IMR-90 (cell line): ENCODE results near the gene C22orf39. TPM values are rescaled to one million over a fixed set of nuclear protein-coding genes. Genes with fewer than 3 reads are reported as not detected.

Experiments
- ATAC-seq: fragments of 200-7000 bp; cut with Tn5 transposase; 2 replicates; pipeline ENCODE4 v1.9.1; 2020; ENCODE audit warnings: low read depth, mild to moderate bottlenecking, moderate library complexity
- BruUV-seq: library from RNA; stranded (reverse); fragments of 400-500 nt; replicated peaks from 2 replicates; lab custom pipeline; 2021; lab: Mats Ljungman, UMichigan
- CTCF ChIA-PET: fragments of 300-600 bp; formaldehyde crosslinking; extraction: SDS; loops from one replicate; lab custom pipeline; 2021; ENCODE audit warnings: antibody characterized with exemption; lab: Yijun Ruan, JAX
- POLR2A ChIA-PET: fragments of 300-600 bp; sonication (Branson Sonifier 250); formaldehyde crosslinking; loops from one replicate; lab custom pipeline; 2022; ENCODE audit warnings: antibody characterized with exemption; ENCODE audit not compliant: unreplicated experiment; lab: Charles Lee
- DNase-seq: peaks from one replicate; pipeline ENCODE4 v3.0.0; 2013
- H2AFZ ChIP-seq: replicated peaks from 2 replicates; pipeline ENCODE3; 2013; ENCODE audit warnings: low read length, mild to moderate bottlenecking; ENCODE audit not compliant: poor library complexity
- H2AK5ac ChIP-seq: 2 replicates; pipeline ENCODE4 v1.6.1; 2013; ENCODE audit warnings: low read depth, low read length, inconsistent platforms
- H2AK9ac ChIP-seq: replicated peaks from 2 replicates; pipeline ENCODE3; 2013; ENCODE audit warnings: mild to moderate bottlenecking, low read depth, low read length, moderate library complexity; ENCODE audit not compliant: poor library complexity
- H2BK120ac ChIP-seq: 2 replicates; pipeline ENCODE4 v1.6.1; 2013; ENCODE audit warnings: low read depth, low read length, inconsistent platforms
- H2BK15ac ChIP-seq: 3 replicates; pipeline ENCODE4 v1.6.1; 2013; ENCODE audit warnings: low read depth, low read length, inconsistent platforms
- H2BK20ac ChIP-seq: 2 replicates; pipeline ENCODE4 v1.6.1; 2013; ENCODE audit warnings: low read depth, mild to moderate bottlenecking, inconsistent platforms, low read length, moderate library complexity
- H2BK5ac ChIP-seq: 2 replicates; pipeline ENCODE4 v1.6.1; 2013; ENCODE audit warnings: mild to moderate bottlenecking, low read depth, low read length, inconsistent platforms; ENCODE audit not compliant: poor library complexity, severe bottlenecking
- H3K14ac ChIP-seq: replicated peaks from 2 replicates; pipeline ENCODE4 v1.6.1; 2013; ENCODE audit warnings: low read depth, low read length, inconsistent platforms
- H3K18ac ChIP-seq: 2 replicates; pipeline ENCODE4 v1.6.1; 2013; ENCODE audit warnings: low read depth, low read length, control low read depth
- H3K23ac ChIP-seq: 2 replicates; pipeline ENCODE4 v1.6.1; 2013; ENCODE audit warnings: low read depth, low read length, inconsistent platforms
- H3K27ac ChIP-seq: 2 replicates; pipeline ENCODE4 v1.5.1; 2013; ENCODE audit warnings: mild to moderate bottlenecking, control low read depth, low read length; ENCODE audit not compliant: insufficient read depth
- H3K27me3 ChIP-seq: 2 replicates; pipeline ENCODE4 v1.6.1; 2013; ENCODE audit warnings: low read length; ENCODE audit not compliant: control insufficient read depth, insufficient read depth
- H3K36me3 ChIP-seq: 2 replicates; pipeline ENCODE4 v1.6.1; 2013; ENCODE audit warnings: low read length, mixed read lengths; ENCODE audit not compliant: control insufficient read depth, insufficient read depth
- H3K4ac ChIP-seq: 2 replicates; pipeline ENCODE4 v1.6.1; 2013; ENCODE audit warnings: low read depth, low read length, inconsistent platforms
- H3K4me1 ChIP-seq: 2 replicates; pipeline ENCODE4 v1.6.1; 2013; ENCODE audit warnings: low read length, mixed read lengths; ENCODE audit not compliant: control insufficient read depth, insufficient read depth
- H3K4me2 ChIP-seq: 2 replicates; pipeline ENCODE4 v1.6.1; 2013; ENCODE audit warnings: low read depth, mild to moderate bottlenecking, control low read depth, low read length, moderate library complexity
- H3K4me3 ChIP-seq: 2 replicates; pipeline ENCODE4 v1.5.1; 2013; ENCODE audit warnings: low read depth, mild to moderate bottlenecking, control low read depth, low read length, moderate library complexity; ENCODE audit not compliant: insufficient read depth
- H3K56ac ChIP-seq: 2 replicates; pipeline ENCODE4 v1.6.1; 2013; ENCODE audit warnings: low read length, inconsistent platforms; ENCODE audit not compliant: insufficient read depth; ENCODE audit errors: extremely low read depth
- H3K79me1 ChIP-seq, 2 experiments: 2 replicates each; pipeline ENCODE4 v1.6.1; 2013; ENCODE audit warnings: low read length in 2 of 2, inconsistent platforms in 1 of 2, low read depth in 1 of 2
- H3K9ac ChIP-seq: 2 replicates; pipeline ENCODE4 v1.6.1; 2013; ENCODE audit warnings: low read depth, low read length, control low read depth
- H3K9me1 ChIP-seq: 2 replicates; pipeline ENCODE4 v1.6.1; 2013; ENCODE audit warnings: low read length, inconsistent platforms; ENCODE audit not compliant: insufficient read depth
- H3K9me3 ChIP-seq: 2 replicates; pipeline ENCODE4 v1.6.1; 2013; ENCODE audit warnings: low read length; ENCODE audit not compliant: control insufficient read depth, insufficient read depth
- H4K20me1 ChIP-seq: 2 replicates; pipeline ENCODE4 v1.6.1; 2013; ENCODE audit warnings: low read length, inconsistent platforms; ENCODE audit not compliant: insufficient read depth
- H4K5ac ChIP-seq: 2 replicates; pipeline ENCODE4 v1.6.1; 2013; ENCODE audit warnings: mild to moderate bottlenecking, low read depth, low read length, control low read depth
- H4K8ac ChIP-seq, 2 experiments: 2 replicates each; pipeline ENCODE4 v1.6.1; 2013; ENCODE audit warnings: low read depth in 2 of 2, low read length in 2 of 2, control low read depth in 1 of 2, inconsistent platforms in 1 of 2
- H4K91ac ChIP-seq: 2 replicates; pipeline ENCODE4 v1.6.1; 2013; ENCODE audit warnings: low read depth, low read length, inconsistent platforms; ENCODE audit not compliant: insufficient read depth
- BHLHE40 ChIP-seq: fragments of 150-350 bp; IDR thresholded peaks from 2 replicates; pipeline ENCODE4 v1.6.1; 2016; ENCODE audit warnings: mild to moderate bottlenecking, low read depth, low read length
- CEBPB ChIP-seq: IDR thresholded peaks from 2 replicates; pipeline ENCODE4 v1.6.1; 2012; ENCODE audit warnings: low read depth, low read length, improper control_type of control experiment
- WGBS, 2 experiments: methylation state at CpG; one replicate each; pipeline versions ENCODE4 v1.1.5 to v1.1.7; 2013; ENCODE audit warnings: missing lambda C conversion rate in 2 of 2; ENCODE audit not compliant: insufficient read length in 1 of 2; ENCODE audit errors: extremely low coverage in 2 of 2; 5-methylcytosine and 5-hydroxymethylcytosine counted together
- dilution Hi-C: fragments of 300-500 bp; cut with HindIII; formaldehyde crosslinking; loops from one replicate; pipeline ENCODE4 v1.14.3; 2018; ENCODE audit warnings: low sequenced_read_pairs; ENCODE audit not compliant: unreplicated experiment
- in situ Hi-C: fragments of 300-500 bp; cut with MboI; formaldehyde crosslinking; loops from 3 replicates; pipeline ENCODE4 v1.14.3; 2019; ENCODE audit warnings: low sequenced_read_pairs, inconsistent platforms, mixed read lengths
- intact Hi-C: fragments of 100-400 bp; cut with micrococcal nuclease; formaldehyde crosslinking; loops from 2 replicates; pipeline ENCODE4 v1.10.0; 2022
- polyA plus RNA-seq, 3 experiments: library from polyadenylated mRNA; depleted of rRNA; stranded (reverse); fragments of >200 nt; gene quantifications; 2 replicates each; pipeline ENCODE4 v1.2.3, GENCODE V29; 2012; ENCODE audit warnings: low replicate concordance in 1 of 3
- total RNA-seq: library from RNA; depleted of rRNA; stranded (reverse); fragments of >200 nt; gene quantifications from 2 replicates; pipeline ENCODE4 v1.2.3, GENCODE V29; 2012
- TF ChIP-seq, protein P1 (sequence below): conservative IDR thresholded peaks from 2 replicates; pipeline ENCODE4 v1.5.1; 2012; ENCODE audit warnings: mild to moderate bottlenecking, low read depth, low read length, improper control_type of control experiment

The C22orf39 gene
- total and polyA plus RNA-seq, 2 of the 4 experiments (the other 2 are of a cell fraction) = 8.2 to 8.9 TPM

DNA sequence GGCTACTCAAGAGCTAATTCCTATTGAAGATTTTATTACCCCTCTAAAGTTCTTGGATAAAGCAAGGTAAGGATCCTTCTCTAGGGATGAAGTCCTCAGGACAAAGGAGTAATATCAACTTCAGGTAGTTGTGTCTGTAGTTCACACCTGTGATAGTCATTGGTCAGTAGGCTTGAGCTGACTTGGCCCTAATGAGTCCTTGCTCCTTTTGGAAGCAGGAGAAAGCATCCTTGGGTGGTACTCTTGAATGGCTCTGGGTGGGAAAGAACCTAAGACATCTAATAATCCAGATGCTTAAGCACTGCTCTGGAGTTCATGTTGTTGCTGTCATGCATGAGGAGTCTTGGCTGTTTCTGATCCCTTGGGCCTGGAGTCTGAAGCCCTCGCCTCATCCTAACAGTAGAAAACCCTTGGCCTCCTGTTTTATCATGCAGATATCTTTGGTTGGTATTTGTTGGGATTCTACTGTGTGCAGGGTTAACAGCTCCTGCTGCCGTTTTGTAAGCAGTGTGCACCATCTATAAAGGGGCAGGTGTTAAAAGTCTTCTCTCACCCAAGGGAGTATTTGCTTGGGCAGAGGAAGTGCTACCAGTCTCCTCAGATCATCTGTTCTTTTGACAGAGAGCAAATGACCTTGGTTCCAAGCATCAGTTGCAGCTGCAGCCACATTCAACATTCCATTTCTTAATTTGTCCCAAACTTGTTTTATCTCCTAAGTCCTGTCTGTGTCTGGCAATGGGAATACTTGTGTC lies 12.5 kb downstream of the C22orf39 start:
- no CpG with 5 or more reads among the region's 2 CpGs for WGBS, 2 experiments
- H3K9me3 ChIP-seq = no peaks in the 10 kb centered on the region

More for the DNA sequence above, 12.5 kb downstream of the C22orf39 start:
- H3K9me1 ChIP-seq = 0 out of 2 replicates have a peak, but pooled peaks cover 2% of the 10 kb centered on the region
- no peak overlapping the region for H2BK15ac ChIP-seq
- no peak overlapping the region for H2AK9ac ChIP-seq
- H3K18ac ChIP-seq = no peak overlapping the region
- no peak for DNase-seq
- TF ChIP-seq BHLHE40 = no peak
- TF ChIP-seq, protein P1, sequence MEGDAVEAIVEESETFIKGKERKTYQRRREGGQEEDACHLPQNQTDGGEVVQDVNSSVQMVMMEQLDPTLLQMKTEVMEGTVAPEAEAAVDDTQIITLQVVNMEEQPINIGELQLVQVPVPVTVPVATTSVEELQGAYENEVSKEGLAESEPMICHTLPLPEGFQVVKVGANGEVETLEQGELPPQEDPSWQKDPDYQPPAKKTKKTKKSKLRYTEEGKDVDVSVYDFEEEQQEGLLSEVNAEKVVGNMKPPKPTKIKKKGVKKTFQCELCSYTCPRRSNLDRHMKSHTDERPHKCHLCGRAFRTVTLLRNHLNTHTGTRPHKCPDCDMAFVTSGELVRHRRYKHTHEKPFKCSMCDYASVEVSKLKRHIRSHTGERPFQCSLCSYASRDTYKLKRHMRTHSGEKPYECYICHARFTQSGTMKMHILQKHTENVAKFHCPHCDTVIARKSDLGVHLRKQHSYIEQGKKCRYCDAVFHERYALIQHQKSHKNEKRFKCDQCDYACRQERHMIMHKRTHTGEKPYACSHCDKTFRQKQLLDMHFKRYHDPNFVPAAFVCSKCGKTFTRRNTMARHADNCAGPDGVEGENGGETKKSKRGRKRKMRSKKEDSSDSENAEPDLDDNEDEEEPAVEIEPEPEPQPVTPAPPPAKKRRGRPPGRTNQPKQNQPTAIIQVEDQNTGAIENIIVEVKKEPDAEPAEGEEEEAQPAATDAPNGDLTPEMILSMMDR = no peak
- TF ChIP-seq CEBPB = no peak
- in situ Hi-C loops = no loop called here
- peaks cover 1% of the 10 kb centered on the region; the same call in 1 of the 2 replicates for H3K4me1 ChIP-seq
- H3K4ac ChIP-seq = no peak overlapping the region
- peaks cover 13 to 47% of the 10 kb centered on the region in 2 experiments for H3K79me1 ChIP-seq
- dilution Hi-C loops = no loop called here
- H3K9ac ChIP-seq = no peak overlapping the region
- ATAC-seq = no peak
- intact Hi-C loops = no loop called here
- H2AK5ac ChIP-seq = no peak overlapping the region
- no peak overlapping the region for H2BK5ac ChIP-seq
- H3K36me3 ChIP-seq = peaks cover 16% of the 10 kb centered on the region
- H3K27ac ChIP-seq = no peak overlapping the region
- no peaks in the 10 kb centered on the region for H3K27me3 ChIP-seq
- H3K4me3 ChIP-seq = no peak overlapping the region
- ChIA-PET POLR2A (no interaction called here), CTCF (no interaction called here)
- H2AFZ ChIP-seq = no peak overlapping the region
- H4K5ac ChIP-seq = no peak overlapping the region
- no peak overlapping the region for H3K14ac ChIP-seq
- H2BK20ac ChIP-seq = no peak overlapping the region
- no peak overlapping the region for H3K56ac ChIP-seq
- no TSS peak for BruUV-seq
- no peak overlapping the region for H3K4me2 ChIP-seq
- H4K20me1 ChIP-seq = peaks cover 10% of the 10 kb centered on the region
- no peak overlapping the region for H4K8ac ChIP-seq
- H4K91ac ChIP-seq = no peak overlapping the region
- no peak overlapping the region for H3K23ac ChIP-seq
- H2BK120ac ChIP-seq = no peak overlapping the region
